HL-60 (cell line): Measurements from ENCODE around the gene TSC22D2.

Experiments
- DNase-seq, 2 experiments: peaks; one replicate each; pipeline ENCODE4 v3.0.0-alpha.2; 2010 to 2020; ENCODE audit warnings: low read depth in 1 of 2, low spot score in 1 of 2
- H3K27ac ChIP-seq: fragments of 250-450 bp; sonication (Bioruptor Pico); replicated peaks from 2 replicates; pipeline ENCODE4 v1.5.1; 2020; ENCODE audit warnings: mild to moderate bottlenecking, moderate library complexity
- H3K27me3 ChIP-seq: fragments of 250-450 bp; sonication (Bioruptor Pico); 2 replicates; pipeline ENCODE4 v1.5.1; 2021; ENCODE audit warnings: mild to moderate bottlenecking, moderate library complexity; ENCODE audit not compliant: insufficient read depth, poor library complexity, severe bottlenecking
- H3K4me3 ChIP-seq: replicated peaks from 2 replicates; pipeline ENCODE4 v1.5.1; 2011; ENCODE audit warnings: mild to moderate bottlenecking, control low read depth, low read length; ENCODE audit not compliant: insufficient read depth
- CTCF ChIP-seq: IDR thresholded peaks from one replicate; pipeline ENCODE4 v1.5.1; 2011; ENCODE audit warnings: low read length, control low read depth, inconsistent platforms; ENCODE audit not compliant: insufficient read depth
- GABPA ChIP-seq: IDR thresholded peaks from 2 replicates; pipeline ENCODE4 v1.6.1; 2012; ENCODE audit warnings: low read depth
- POLR2AphosphoS5 ChIP-seq: IDR thresholded peaks from 2 replicates; pipeline ENCODE4 v1.6.1; 2012; ENCODE audit warnings: low read depth
- REST ChIP-seq: IDR thresholded peaks from 2 replicates; pipeline ENCODE4 v1.6.1; 2012; ENCODE audit warnings: low read depth; ENCODE audit not compliant: insufficient replicate concordance
- SPI1 ChIP-seq: IDR thresholded peaks from 2 replicates; pipeline ENCODE4 v1.6.1; 2012; ENCODE audit warnings: low read depth, mild to moderate bottlenecking, borderline replicate concordance

TSC22D2 gene

GRCh38 chr3:150378301-150378748 is 29.8 kb upstream of the TSC22D2 start:
- no peak for TF ChIP-seq CTCF
- no peak for TF ChIP-seq REST
- TF ChIP-seq GABPA: no peak
- TF ChIP-seq POLR2AphosphoS5: no peak
- no peak for TF ChIP-seq SPI1
- DNase-seq: no peak
- H3K27ac ChIP-seq: no peak overlapping the region
- no peaks in the 10 kb centered on the region for H3K27me3 ChIP-seq
- H3K4me3 ChIP-seq: no peak overlapping the region

- Histone ChIP-seq H3K27ac (no peak overlapping the region), H3K4me3 (no peak overlapping the region), H3K27me3 (no peaks in the 10 kb centered on the region)
- TF ChIP-seq REST (no peak), POLR2AphosphoS5 (no peak), CTCF (no peak)
- DNase-seq: no peak
These were observed 28.6 kb upstream of the TSC22D2 start for GRCh38 chr3:150379469-150379868.

- peak; percentile 80 to 86 for DNase-seq
- H3K27me3 ChIP-seq: no peaks in the 10 kb centered on the region
- peak overlapping the region; percentile 22 for H3K4me3 ChIP-seq
- TF ChIP-seq POLR2AphosphoS5 (no peak), REST (no peak), SPI1 (peak; percentile 72), CTCF (peak; percentile 14), GABPA (no peak)
- peak overlapping the region; percentile 48; the same call in 1 of the 2 replicates for H3K27ac ChIP-seq
These were observed 23.5 kb upstream of the TSC22D2 start for GRCh38 chr3:150384296-150385212.
